ENCODE measurements around the gene SFT2D1.

SFT2D1 gene

GRCh38 chr6:166306378-166307081 is 35.8 kb downstream of the SFT2D1 start:
- no peak for DNase-seq

- DNase-seq = no peak
Measured at GRCh38 chr6:166305562-166306117, 36.7 kb downstream of the SFT2D1 start.

GRCh38 chr6:166304106-166304505 is 38.2 kb downstream of the SFT2D1 start:
- DNase-seq = no peak

GRCh38 chr6:166301611-166302529 is 40.5 kb downstream of the SFT2D1 start:
- DNase-seq = no peak

- no peak for DNase-seq
Measured at GRCh38 chr6:166300357-166300987, 41.9 kb downstream of the SFT2D1 start.

- no peak for DNase-seq
Measured at GRCh38 chr6:166297606-166298005, 44.7 kb downstream of the SFT2D1 start.

- no peak for DNase-seq
Measured at GRCh38 chr6:166296035-166296883, 46.1 kb downstream of the SFT2D1 start.

- DNase-seq = no peak
Measured at GRCh38 chr6:166293731-166294584, 48.4 kb downstream of the SFT2D1 start.

- no peak for DNase-seq
Measured at GRCh38 chr6:166289207-166290060, 52.9 kb downstream of the SFT2D1 start.

GRCh38 chr6:166286839-166287271 is 55.5 kb downstream of the SFT2D1 start:
- DNase-seq = no peak

- DNase-seq = no peak
Measured at GRCh38 chr6:166285233-166285632, 57.1 kb downstream of the SFT2D1 start.

GRCh38 chr6:166284640-166285039 is 57.7 kb downstream of the SFT2D1 start:
- DNase-seq = no peak

GRCh38 chr6:166282394-166283032 is 59.8 kb downstream of the SFT2D1 start:
- no peak for DNase-seq

GRCh38 chr6:166281104-166281503 is 61.2 kb downstream of the SFT2D1 start:
- DNase-seq = no peak

- DNase-seq = no peak
Measured at GRCh38 chr6:166279393-166279679, 63.0 kb downstream of the SFT2D1 start.

- DNase-seq = no peak
Measured at GRCh38 chr6:166278579-166279392, 63.6 kb downstream of the SFT2D1 start.

GRCh38 chr6:166277892-166278578 is 64.3 kb downstream of the SFT2D1 start:
- DNase-seq = no peak

- no peak for DNase-seq
Measured at GRCh38 chr6:166277018-166277417, 65.3 kb downstream of the SFT2D1 start.

Measured in kidney glomerular epithelial cell (primary cell).